ENCODE results near the gene TEX13B. TPM values are rescaled to one million over a fixed set of nuclear protein-coding genes. Genes with fewer than 3 reads are reported as not detected.
"Not testable (repeated sequence)": the region's sequence is repeated elsewhere in the genome, so short reads cannot be mapped to it uniquely, and the experiment has no call there.

The TEX13B gene
- total RNA-seq, 1 donor from 2014 or later, result not detected

DNA sequence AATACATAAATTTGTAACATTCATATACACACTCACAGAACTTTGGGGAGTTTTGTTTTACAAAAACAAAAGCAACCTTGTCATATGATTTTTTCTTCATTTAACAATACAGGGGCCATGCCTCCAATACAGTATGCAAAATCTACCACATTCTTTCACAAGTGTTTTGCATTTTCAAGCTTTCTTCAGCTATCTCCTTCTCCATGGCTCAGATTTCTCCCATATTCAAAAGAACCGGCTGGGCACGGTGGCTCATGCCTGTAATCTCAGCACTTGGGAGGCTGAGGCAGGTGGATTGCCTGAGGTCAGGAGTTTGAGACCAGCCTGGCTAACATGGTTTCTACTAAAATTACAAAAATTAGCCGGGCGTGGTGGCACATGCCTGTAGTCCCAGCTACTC lies 4.1 kb downstream of the TEX13B start:
- H3K9me3 Mint-ChIP-seq (ENCODE audit: low read depth), result no peaks in the 10 kb centered on the region
- DNase-seq (ENCODE audit: low spot score), result no peak
- H3K27ac Mint-ChIP-seq (ENCODE audit: unreplicated experiment), result no peak overlapping the region
- no peaks in the 10 kb centered on the region for H3K4me1 Mint-ChIP-seq (ENCODE audit: low read depth)
- H3K4me3 Mint-ChIP-seq (ENCODE audit: unreplicated experiment), result no peak overlapping the region
- no peaks in the 10 kb centered on the region for H3K36me3 Mint-ChIP-seq (ENCODE audit: low read depth)
- TF ChIP-seq, protein P1, sequence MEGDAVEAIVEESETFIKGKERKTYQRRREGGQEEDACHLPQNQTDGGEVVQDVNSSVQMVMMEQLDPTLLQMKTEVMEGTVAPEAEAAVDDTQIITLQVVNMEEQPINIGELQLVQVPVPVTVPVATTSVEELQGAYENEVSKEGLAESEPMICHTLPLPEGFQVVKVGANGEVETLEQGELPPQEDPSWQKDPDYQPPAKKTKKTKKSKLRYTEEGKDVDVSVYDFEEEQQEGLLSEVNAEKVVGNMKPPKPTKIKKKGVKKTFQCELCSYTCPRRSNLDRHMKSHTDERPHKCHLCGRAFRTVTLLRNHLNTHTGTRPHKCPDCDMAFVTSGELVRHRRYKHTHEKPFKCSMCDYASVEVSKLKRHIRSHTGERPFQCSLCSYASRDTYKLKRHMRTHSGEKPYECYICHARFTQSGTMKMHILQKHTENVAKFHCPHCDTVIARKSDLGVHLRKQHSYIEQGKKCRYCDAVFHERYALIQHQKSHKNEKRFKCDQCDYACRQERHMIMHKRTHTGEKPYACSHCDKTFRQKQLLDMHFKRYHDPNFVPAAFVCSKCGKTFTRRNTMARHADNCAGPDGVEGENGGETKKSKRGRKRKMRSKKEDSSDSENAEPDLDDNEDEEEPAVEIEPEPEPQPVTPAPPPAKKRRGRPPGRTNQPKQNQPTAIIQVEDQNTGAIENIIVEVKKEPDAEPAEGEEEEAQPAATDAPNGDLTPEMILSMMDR (IDR thresholded peaks at IDR 0.05), result no peak
- H3K27me3 Mint-ChIP-seq (ENCODE audit: low read depth), result peaks cover 14% of the 10 kb centered on the region

DNA sequence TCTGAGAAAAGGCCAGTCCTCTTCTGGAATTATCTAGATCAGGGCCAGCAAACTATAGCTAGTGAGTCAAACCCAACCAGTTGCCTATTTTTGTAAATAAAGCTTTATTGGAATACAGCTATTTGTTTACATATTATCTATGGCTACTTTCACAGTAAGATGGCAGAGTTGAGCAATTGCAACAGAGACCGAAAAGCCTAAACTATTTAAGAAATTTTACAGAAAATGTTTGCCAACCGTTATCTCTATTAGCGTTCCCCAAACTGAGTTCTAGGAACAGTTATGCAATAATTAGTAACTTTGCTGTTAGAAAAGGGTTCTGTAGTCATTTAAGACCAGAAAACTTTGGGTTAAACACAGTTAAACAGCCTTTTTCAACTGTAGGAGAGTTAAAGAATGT lies 10.5 kb downstream of the TEX13B start:
- Mint-ChIP-seq H3K27ac (ENCODE audit: unreplicated experiment) (no peak overlapping the region), H3K9me3 (ENCODE audit: low read depth) (peaks cover 3% of the 10 kb centered on the region), H3K4me1 (ENCODE audit: low read depth) (no peaks in the 10 kb centered on the region), H3K27me3 (ENCODE audit: low read depth) (peaks cover 11% of the 10 kb centered on the region), H3K36me3 (ENCODE audit: low read depth) (peaks cover 1% of the 10 kb centered on the region), H3K4me3 (ENCODE audit: unreplicated experiment) (no peak overlapping the region)
- no peak for DNase-seq (ENCODE audit: low spot score)
- TF ChIP-seq, protein P1 (IDR thresholded peaks at IDR 0.05), result no peak

DNA sequence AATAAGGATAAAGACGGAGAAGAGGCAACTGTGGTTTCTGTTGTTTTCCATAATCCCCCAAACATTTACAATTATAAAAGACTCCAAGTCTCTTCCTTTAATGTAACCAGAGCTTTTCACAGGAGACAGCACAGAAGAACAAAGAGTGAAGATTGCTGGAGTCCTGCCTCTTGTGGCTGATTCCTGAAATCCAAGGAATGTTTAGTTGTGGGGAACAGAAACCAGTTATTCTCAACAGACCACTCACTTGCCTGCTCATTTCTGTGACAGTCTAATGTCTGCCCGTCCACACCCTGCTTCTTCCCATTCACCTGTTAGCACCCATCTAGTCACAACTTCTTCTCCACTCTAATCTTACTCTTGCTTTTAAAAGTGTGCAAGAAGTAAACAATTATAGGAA lies 12.1 kb downstream of the TEX13B start:
- Mint-ChIP-seq H3K27ac (ENCODE audit: unreplicated experiment) (no peak overlapping the region), H3K4me1 (ENCODE audit: low read depth) (no peaks in the 10 kb centered on the region)
- TF ChIP-seq, protein P1 (IDR thresholded peaks at IDR 0.05), result no peak

DNA sequence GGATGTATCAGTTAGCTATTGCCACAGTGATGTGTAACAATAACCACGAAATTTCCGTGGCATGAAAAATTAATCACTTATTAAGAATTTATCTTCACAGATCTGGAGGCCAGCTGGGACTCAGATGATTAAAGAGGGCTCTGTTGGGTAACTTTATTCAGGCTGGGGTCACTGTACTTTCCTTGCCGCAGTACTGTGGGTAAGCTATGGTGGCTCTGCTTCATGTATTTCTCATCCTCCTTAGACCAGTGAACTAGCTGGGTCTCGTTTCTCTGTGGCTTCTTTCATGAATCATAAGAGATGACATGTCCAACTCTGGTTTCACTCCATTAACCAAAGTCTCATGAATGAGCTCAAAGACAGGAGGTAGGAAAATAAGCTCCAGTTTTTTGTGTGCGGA lies 13.5 kb downstream of the TEX13B start:
- Mint-ChIP-seq H3K9me3 (ENCODE audit: low read depth) (peaks cover 3% of the 10 kb centered on the region), H3K27ac (ENCODE audit: unreplicated experiment) (no peak overlapping the region), H3K4me1 (ENCODE audit: low read depth) (no peaks in the 10 kb centered on the region), H3K27me3 (ENCODE audit: low read depth) (peaks cover 6% of the 10 kb centered on the region), H3K4me3 (ENCODE audit: unreplicated experiment) (no peak overlapping the region), H3K36me3 (ENCODE audit: low read depth) (peaks cover 1% of the 10 kb centered on the region)
- no peak for DNase-seq (ENCODE audit: low spot score)
- TF ChIP-seq, protein P1 (IDR thresholded peaks at IDR 0.05), result no peak

More for the DNA sequence above, 12.1 kb downstream of the TEX13B start:
- no peak overlapping the region for H3K4me3 Mint-ChIP-seq (ENCODE audit: unreplicated experiment)
- no peak for DNase-seq (ENCODE audit: low spot score)
- peaks cover 8% of the 10 kb centered on the region for H3K27me3 Mint-ChIP-seq (ENCODE audit: low read depth)
- peaks cover 1% of the 10 kb centered on the region for H3K36me3 Mint-ChIP-seq (ENCODE audit: low read depth)
- peaks cover 3% of the 10 kb centered on the region for H3K9me3 Mint-ChIP-seq (ENCODE audit: low read depth)

DNA sequence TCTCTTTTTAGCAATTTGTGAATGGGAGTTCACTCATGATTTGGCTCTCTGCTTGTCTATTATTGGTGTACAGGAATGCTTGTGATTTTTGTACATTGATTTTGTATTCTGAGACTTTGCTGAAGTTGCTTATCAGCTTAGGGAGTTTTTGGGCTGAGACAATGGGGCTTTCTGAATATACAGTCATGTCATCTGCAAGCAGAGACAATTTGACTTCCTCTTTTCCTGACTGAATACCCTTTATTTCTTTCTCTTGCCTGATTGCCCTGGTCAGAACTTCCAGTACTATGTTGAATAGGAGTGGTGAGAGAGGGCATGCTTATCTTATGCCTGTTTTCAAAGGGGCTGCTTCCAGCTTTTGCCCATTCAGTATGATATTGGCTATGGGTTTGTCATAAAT lies 26.8 kb downstream of the TEX13B start:
- not testable (repeated sequence) for H3K36me3 Mint-ChIP-seq (ENCODE audit: low read depth); H3K27ac Mint-ChIP-seq (ENCODE audit: unreplicated experiment); H3K4me3 Mint-ChIP-seq (ENCODE audit: unreplicated experiment); H3K4me1 Mint-ChIP-seq (ENCODE audit: low read depth); H3K27me3 Mint-ChIP-seq (ENCODE audit: low read depth); DNase-seq (ENCODE audit: low spot score); H3K9me3 Mint-ChIP-seq (ENCODE audit: low read depth)

DNA sequence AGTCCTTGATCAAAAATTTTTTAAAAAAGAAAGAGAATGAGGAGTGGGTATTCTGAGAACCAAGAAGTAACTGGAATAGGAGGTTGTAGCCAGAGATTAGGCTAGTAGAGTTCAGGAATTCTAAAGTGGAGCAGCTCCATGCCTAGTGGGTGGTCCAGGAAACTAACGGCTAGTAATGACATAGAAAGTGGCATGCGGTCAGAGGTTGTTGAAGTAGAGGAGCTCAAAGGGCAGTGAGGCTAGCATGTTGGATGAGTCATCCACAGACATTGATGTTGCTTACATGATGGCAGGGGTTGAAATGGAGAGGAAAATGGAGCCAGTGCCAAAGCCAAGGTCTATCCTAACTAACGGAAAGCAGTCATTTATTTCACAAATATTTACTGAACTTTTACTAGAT lies 42.1 kb downstream of the TEX13B start:
- Mint-ChIP-seq H3K4me3 (ENCODE audit: unreplicated experiment) (no peak overlapping the region), H3K27me3 (ENCODE audit: low read depth) (peaks cover 13% of the 10 kb centered on the region), H3K4me1 (ENCODE audit: low read depth) (peaks cover 11% of the 10 kb centered on the region), H3K27ac (ENCODE audit: unreplicated experiment) (no peak overlapping the region), H3K36me3 (ENCODE audit: low read depth) (no peaks in the 10 kb centered on the region), H3K9me3 (ENCODE audit: low read depth) (peaks cover 7% of the 10 kb centered on the region)
- DNase-seq (ENCODE audit: low spot score), result no peak
- TF ChIP-seq, protein P1 (IDR thresholded peaks at IDR 0.05), result no peak

All from chondrocyte (in vitro differentiated cells).